B cell (primary cell): ENCODE results near the gene KISS1R.
"Not testable (repeated sequence)": the region's sequence is repeated elsewhere in the genome, so short reads cannot be mapped to it uniquely, and the experiment has no call there.

Source experiments
- EZH2 ChIP-seq: IDR thresholded peaks from 2 replicates; pipeline ENCODE4 v1.6.1; 2012; ENCODE audit warnings: borderline replicate concordance, low read depth, mild to moderate bottlenecking, moderate library complexity, low read length; ENCODE audit not compliant: insufficient read depth, poor library complexity, severe bottlenecking
- TF ChIP-seq, protein P1 (sequence below): fragments of 200-600 bp; IDR thresholded peaks from one replicate; pipeline ENCODE4 v1.8.0; 2022; ENCODE audit warnings: antibody characterized with exemption, mild to moderate bottlenecking

DNA sequence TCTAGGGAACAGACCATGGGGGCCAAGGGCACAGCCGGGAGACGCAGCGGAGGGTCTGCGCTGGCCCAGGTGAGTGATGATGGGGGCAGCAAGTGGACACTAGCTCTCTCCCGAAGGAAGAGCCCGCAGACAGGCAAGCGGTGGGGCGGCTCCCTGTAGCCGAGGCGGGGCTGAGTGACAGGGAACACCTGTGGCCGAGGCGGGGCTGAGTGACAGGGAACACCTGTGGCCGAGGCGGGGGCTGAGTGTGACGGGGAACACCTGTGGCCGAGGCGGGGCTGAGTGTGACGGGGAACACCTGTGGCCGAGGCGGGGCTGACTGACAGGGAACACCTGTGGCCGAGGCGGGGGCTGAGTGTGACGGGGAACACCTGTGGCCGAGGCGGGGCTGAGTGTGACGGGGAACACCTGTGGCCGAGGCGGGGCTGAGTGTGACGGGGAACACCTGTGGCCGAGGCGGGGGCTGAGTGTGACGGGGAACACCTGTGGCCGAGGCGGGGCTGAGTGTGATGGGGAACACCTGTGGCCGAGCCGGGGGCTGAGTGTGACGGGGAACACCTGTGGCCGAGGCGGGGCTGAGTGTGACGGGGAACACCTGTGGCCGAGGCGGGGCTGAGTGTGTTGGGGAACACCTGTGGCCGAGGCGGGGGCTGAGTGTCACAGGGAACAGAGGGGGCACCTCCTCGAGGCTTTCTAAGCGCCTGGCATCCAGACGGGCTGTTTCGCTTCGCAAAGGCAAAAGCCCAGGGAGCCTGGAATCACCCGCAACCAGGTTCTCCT, 25.5 kb upstream of the KISS1R start:
- TF ChIP-seq, protein P1, sequence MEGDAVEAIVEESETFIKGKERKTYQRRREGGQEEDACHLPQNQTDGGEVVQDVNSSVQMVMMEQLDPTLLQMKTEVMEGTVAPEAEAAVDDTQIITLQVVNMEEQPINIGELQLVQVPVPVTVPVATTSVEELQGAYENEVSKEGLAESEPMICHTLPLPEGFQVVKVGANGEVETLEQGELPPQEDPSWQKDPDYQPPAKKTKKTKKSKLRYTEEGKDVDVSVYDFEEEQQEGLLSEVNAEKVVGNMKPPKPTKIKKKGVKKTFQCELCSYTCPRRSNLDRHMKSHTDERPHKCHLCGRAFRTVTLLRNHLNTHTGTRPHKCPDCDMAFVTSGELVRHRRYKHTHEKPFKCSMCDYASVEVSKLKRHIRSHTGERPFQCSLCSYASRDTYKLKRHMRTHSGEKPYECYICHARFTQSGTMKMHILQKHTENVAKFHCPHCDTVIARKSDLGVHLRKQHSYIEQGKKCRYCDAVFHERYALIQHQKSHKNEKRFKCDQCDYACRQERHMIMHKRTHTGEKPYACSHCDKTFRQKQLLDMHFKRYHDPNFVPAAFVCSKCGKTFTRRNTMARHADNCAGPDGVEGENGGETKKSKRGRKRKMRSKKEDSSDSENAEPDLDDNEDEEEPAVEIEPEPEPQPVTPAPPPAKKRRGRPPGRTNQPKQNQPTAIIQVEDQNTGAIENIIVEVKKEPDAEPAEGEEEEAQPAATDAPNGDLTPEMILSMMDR = not testable (repeated sequence)
- TF ChIP-seq EZH2 = not testable (repeated sequence)
